Glutamatergic neuron (in vitro differentiated cells): ENCODE results near the gene FGF3. TPM values are rescaled to one million over a fixed set of nuclear protein-coding genes. Genes with fewer than 3 reads are reported as not detected.

Experiments used
- DNase-seq: peaks from one replicate; pipeline ENCODE4 v3.0.0; 2022
- H3K27ac Mint-ChIP-seq: one replicate; pipeline ENCODE4 v1.8.0; 2020; ENCODE audit warnings: mild to moderate bottlenecking, mixed read lengths, inconsistent platforms; ENCODE audit not compliant: unreplicated experiment
- H3K27me3 Mint-ChIP-seq: one replicate; pipeline ENCODE4 v1.8.0; 2020; ENCODE audit warnings: mild to moderate bottlenecking, moderate library complexity, mixed read lengths, inconsistent platforms; ENCODE audit not compliant: unreplicated experiment
- H3K36me3 Mint-ChIP-seq: one replicate; pipeline ENCODE4 v1.8.0; 2020; ENCODE audit warnings: mild to moderate bottlenecking, mixed read lengths, inconsistent platforms; ENCODE audit not compliant: unreplicated experiment
- H3K4me1 Mint-ChIP-seq: one replicate; pipeline ENCODE4 v1.8.0; 2020; ENCODE audit warnings: mild to moderate bottlenecking, low read depth, mixed read lengths, inconsistent platforms; ENCODE audit not compliant: unreplicated experiment
- H3K4me3 Mint-ChIP-seq: one replicate; pipeline ENCODE4 v1.8.0; 2020; ENCODE audit warnings: mild to moderate bottlenecking, mixed read lengths, inconsistent platforms; ENCODE audit not compliant: unreplicated experiment
- H3K9me3 Mint-ChIP-seq: one replicate; pipeline ENCODE4 v1.8.0; 2020; ENCODE audit warnings: mild to moderate bottlenecking, moderate library complexity, mixed read lengths, inconsistent platforms; ENCODE audit not compliant: unreplicated experiment
- total RNA-seq: library from RNA; stranded (reverse); fragmentation: NEBNext Ultra II Directional; extraction: Animal tissue kit (Norgen Biotek cat#: 25700); gene quantifications from one replicate; pipeline ENCODE4 v1.2.1, GENCODE V29; 2021; ENCODE audit not compliant: unreplicated experiment
- TF ChIP-seq, protein P1 (sequence below): fragments of 200-600 bp; sonication (generic); IDR thresholded peaks from one replicate; pipeline ENCODE4 v1.5.0; 2021; ENCODE audit not compliant: partially characterized antibody, unreplicated experiment

The FGF3 gene
- total RNA-seq, 1 donor from 2014 or later, result not detected

DNA sequence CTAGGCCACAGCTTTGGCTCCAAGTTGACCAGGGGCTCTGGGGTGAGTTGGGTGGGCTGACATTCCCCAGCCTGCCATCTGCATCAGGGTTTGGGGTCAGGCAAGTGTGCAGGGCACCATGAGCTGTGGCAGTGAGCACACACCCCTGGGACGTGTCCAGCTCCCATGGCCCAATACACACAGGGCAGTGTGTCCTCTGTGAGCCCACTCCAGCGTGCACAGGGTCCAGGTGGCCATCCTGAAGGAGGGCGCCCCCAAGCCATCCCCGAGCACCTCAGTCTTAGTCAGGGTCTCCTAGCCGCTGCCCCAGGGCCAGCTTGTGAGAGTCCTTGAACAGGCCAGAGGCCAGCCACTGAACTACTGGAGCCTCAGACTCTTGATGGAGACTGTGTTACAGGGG lies 1.2 kb upstream of the FGF3 start:
- TF ChIP-seq, protein P1, sequence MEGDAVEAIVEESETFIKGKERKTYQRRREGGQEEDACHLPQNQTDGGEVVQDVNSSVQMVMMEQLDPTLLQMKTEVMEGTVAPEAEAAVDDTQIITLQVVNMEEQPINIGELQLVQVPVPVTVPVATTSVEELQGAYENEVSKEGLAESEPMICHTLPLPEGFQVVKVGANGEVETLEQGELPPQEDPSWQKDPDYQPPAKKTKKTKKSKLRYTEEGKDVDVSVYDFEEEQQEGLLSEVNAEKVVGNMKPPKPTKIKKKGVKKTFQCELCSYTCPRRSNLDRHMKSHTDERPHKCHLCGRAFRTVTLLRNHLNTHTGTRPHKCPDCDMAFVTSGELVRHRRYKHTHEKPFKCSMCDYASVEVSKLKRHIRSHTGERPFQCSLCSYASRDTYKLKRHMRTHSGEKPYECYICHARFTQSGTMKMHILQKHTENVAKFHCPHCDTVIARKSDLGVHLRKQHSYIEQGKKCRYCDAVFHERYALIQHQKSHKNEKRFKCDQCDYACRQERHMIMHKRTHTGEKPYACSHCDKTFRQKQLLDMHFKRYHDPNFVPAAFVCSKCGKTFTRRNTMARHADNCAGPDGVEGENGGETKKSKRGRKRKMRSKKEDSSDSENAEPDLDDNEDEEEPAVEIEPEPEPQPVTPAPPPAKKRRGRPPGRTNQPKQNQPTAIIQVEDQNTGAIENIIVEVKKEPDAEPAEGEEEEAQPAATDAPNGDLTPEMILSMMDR, result no peak
- Mint-ChIP-seq H3K36me3 (no peaks in the 10 kb centered on the region), H3K27me3 (peaks cover 22% of the 10 kb centered on the region), H3K4me1 (no peaks in the 10 kb centered on the region), H3K9me3 (peaks cover 2% of the 10 kb centered on the region), H3K4me3 (no peak overlapping the region), H3K27ac (no peak overlapping the region)
- DNase-seq, result no peak

DNA sequence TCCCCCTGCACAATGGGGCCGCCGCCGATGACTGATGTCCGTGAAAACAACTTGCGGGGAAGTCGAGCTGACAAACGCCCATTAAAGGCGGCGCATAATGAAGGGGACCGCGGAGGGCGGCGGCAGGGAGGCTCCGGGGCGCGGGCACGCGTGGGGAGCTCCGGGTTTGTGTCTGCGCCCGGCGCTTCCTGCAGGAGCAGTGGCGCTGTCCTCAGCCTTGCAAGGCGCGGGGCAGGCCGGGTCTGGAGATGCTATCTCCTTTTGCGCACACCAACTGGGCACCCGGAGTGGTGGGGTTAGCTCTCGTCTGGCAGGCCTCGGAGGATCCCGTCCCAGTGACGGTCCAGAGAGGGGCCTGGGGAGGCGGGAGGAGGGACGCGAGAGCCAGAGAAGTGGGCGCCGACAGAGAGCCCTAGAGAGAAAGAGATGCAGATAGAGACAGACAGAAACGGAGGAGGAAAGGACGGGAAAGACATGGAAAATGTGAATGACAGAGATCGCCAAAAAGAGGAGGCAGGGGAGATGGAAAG lies 390 bp upstream of the FGF3 start:
- TF ChIP-seq, protein P1, result no peak
- no peak for DNase-seq
- peaks cover 2% of the 10 kb centered on the region for H3K9me3 Mint-ChIP-seq
- no peaks in the 10 kb centered on the region for H3K4me1 Mint-ChIP-seq
- no peaks in the 10 kb centered on the region for H3K36me3 Mint-ChIP-seq
- H3K4me3 Mint-ChIP-seq, result no peak overlapping the region
- H3K27me3 Mint-ChIP-seq, result peaks cover 23% of the 10 kb centered on the region
- H3K27ac Mint-ChIP-seq, result no peak overlapping the region

DNA sequence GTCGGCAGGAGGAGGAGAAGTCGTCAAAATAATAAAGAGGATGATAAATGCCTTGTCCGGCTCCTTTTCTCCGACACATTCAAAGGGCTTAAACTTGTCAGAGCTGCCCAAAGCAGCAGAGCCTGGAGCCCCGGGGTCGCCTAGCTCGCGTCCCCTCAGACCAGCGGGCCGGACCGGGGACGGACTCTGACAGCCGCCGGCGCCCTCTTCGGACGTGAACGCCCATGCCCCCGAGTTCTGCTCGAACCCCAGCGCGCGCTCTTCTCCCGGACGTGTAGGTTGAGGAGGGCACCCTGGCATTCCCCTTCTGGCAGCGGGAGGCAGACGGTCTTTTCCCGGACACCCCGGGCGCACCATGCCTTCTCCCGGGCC lies 999 bp downstream of the FGF3 start:
- Mint-ChIP-seq H3K9me3 (peaks cover 7% of the 10 kb centered on the region), H3K4me3 (no peak overlapping the region), H3K36me3 (peaks cover 6% of the 10 kb centered on the region), H3K27me3 (peaks cover 21% of the 10 kb centered on the region), H3K4me1 (no peaks in the 10 kb centered on the region), H3K27ac (no peak overlapping the region)
- TF ChIP-seq, protein P1, result no peak
- no peak for DNase-seq

DNA sequence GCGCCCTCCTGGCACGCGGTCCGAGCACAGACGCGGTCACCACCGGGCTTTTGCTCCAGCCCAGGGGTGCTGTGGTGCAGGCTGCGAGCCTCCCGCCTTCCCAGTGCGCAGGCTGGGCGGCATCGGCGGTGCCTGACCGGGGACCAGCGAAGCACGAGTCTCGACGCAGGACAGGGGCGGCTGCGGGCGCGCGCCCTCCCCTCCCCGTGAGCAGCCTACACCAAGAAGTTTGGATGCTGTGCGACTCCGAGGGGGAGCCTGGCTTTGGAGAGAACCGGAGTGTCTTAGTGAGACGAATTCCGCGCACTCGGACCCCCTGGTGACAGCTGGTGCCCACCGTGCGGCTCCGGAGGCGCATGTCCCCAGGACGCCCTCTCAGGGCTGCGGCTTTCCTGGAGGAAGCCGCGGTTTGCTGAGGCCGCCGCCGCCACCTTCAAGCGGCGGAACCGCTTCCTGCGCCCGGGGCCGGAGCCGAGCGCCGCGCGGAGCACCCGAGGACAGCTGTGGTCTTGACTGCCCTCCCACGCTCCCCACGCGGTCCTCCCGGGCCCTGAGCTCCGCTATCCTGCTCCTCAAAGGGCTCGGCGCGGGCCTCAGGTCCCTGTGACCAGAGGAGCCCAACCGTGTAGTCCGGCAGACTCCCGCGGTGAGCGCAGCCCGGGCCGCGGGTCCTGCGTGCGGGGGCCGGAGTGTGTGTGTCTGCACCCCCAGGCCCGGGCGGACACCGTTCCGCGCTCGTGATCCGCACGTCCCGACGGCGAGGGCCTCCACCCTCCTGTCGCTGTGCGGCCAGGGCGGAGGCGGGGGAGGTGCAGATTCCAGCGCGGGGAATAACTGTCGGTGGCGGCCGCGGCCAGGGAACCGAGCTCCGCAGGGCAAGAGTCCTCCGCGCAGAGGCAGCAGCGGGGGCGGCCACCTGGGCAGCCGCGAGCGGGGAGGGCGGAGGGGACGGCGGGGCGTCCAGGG lies 1.7 kb downstream of the FGF3 start:
- DNase-seq, result peak; percentile 54

More for the DNA sequence above, 1.7 kb downstream of the FGF3 start:
- Mint-ChIP-seq H3K27ac (no peak overlapping the region), H3K9me3 (peaks cover 7% of the 10 kb centered on the region), H3K36me3 (peaks cover 6% of the 10 kb centered on the region), H3K27me3 (peaks cover 23% of the 10 kb centered on the region), H3K4me1 (no peaks in the 10 kb centered on the region), H3K4me3 (no peak overlapping the region)
- TF ChIP-seq, protein P1, result no peak
